Stimulated activated naive CD8-positive, alpha-beta T cell treated with anti-CD3 and anti-CD28 coated beads, Interleukin-15, Interleukin-2, amounts not matched to agents 100 ng/mL and 50 ng/mL, for 24 hours (primary cell): ENCODE measurements around the gene THNSL1.

ENCODE experiments used
- H3K27ac Mint-ChIP-seq: one replicate; pipeline ENCODE4 v1.8.0; 2021; ENCODE audit warnings: mild to moderate bottlenecking, mixed read lengths
- H3K27me3 Mint-ChIP-seq: one replicate; pipeline ENCODE4 v1.8.0; 2021; ENCODE audit warnings: mixed read lengths
- H3K36me3 Mint-ChIP-seq: one replicate; pipeline ENCODE4 v1.8.0; 2021; ENCODE audit warnings: low read depth, mixed read lengths
- H3K4me1 Mint-ChIP-seq: one replicate; pipeline ENCODE4 v1.8.0; 2021; ENCODE audit warnings: low read depth, mixed read lengths
- H3K4me3 Mint-ChIP-seq: one replicate; pipeline ENCODE4 v1.8.0; 2021; ENCODE audit warnings: mild to moderate bottlenecking, mixed read lengths
- H3K9me3 Mint-ChIP-seq: one replicate; pipeline ENCODE4 v1.8.0; 2021; ENCODE audit warnings: mixed read lengths

Gene THNSL1

GRCh38 chr10:25026463-25026862 lies 10.1 kb downstream of the THNSL1 start:
- H3K4me3 Mint-ChIP-seq, result no peak overlapping the region
- no peak overlapping the region for H3K27ac Mint-ChIP-seq
- no peaks in the 10 kb centered on the region for H3K27me3 Mint-ChIP-seq
- peaks cover 21% of the 10 kb centered on the region for H3K36me3 Mint-ChIP-seq
- no peaks in the 10 kb centered on the region for H3K4me1 Mint-ChIP-seq
- H3K9me3 Mint-ChIP-seq, result peaks cover 4% of the 10 kb centered on the region

GRCh38 chr10:25028711-25029110 lies 12.3 kb downstream of the THNSL1 start:
- no peaks in the 10 kb centered on the region for H3K27me3 Mint-ChIP-seq
- H3K4me3 Mint-ChIP-seq, result no peak overlapping the region

GRCh38 chr10:25029519-25029918 lies 13.1 kb downstream of the THNSL1 start:
- H3K27ac Mint-ChIP-seq, result no peak overlapping the region
- H3K9me3 Mint-ChIP-seq, result peaks cover 4% of the 10 kb centered on the region
- H3K36me3 Mint-ChIP-seq, result peaks cover 7% of the 10 kb centered on the region
- peaks cover 2% of the 10 kb centered on the region for H3K27me3 Mint-ChIP-seq
- H3K4me3 Mint-ChIP-seq, result no peak overlapping the region
- H3K4me1 Mint-ChIP-seq, result no peaks in the 10 kb centered on the region

More at GRCh38 chr10:25028711-25029110, 12.3 kb downstream of the THNSL1 start:
- H3K36me3 Mint-ChIP-seq, result peaks cover 14% of the 10 kb centered on the region
- no peaks in the 10 kb centered on the region for H3K4me1 Mint-ChIP-seq
- H3K9me3 Mint-ChIP-seq, result peaks cover 4% of the 10 kb centered on the region
- no peak overlapping the region for H3K27ac Mint-ChIP-seq

GRCh38 chr10:25036381-25036780 lies 20.0 kb downstream of the THNSL1 start:
- Mint-ChIP-seq H3K27ac (no peak overlapping the region), H3K36me3 (no peaks in the 10 kb centered on the region), H3K4me3 (no peak overlapping the region), H3K27me3 (peaks cover 22% of the 10 kb centered on the region), H3K4me1 (no peaks in the 10 kb centered on the region), H3K9me3 (no peaks in the 10 kb centered on the region)

- H3K36me3 Mint-ChIP-seq, result no peaks in the 10 kb centered on the region
- no peaks in the 10 kb centered on the region for H3K4me1 Mint-ChIP-seq
These were observed 21.9 kb downstream of the THNSL1 start for GRCh38 chr10:25038325-25038724.

GRCh38 chr10:25039531-25039930 lies 23.1 kb downstream of the THNSL1 start:
- Mint-ChIP-seq H3K27ac (no peak overlapping the region), H3K4me1 (no peaks in the 10 kb centered on the region), H3K27me3 (peaks cover 22% of the 10 kb centered on the region), H3K4me3 (no peak overlapping the region), H3K36me3 (no peaks in the 10 kb centered on the region), H3K9me3 (no peaks in the 10 kb centered on the region)

More at GRCh38 chr10:25038325-25038724, 21.9 kb downstream of the THNSL1 start:
- H3K4me3 Mint-ChIP-seq, result no peak overlapping the region
- no peaks in the 10 kb centered on the region for H3K9me3 Mint-ChIP-seq
- no peak overlapping the region for H3K27ac Mint-ChIP-seq
- peaks cover 23% of the 10 kb centered on the region for H3K27me3 Mint-ChIP-seq

- H3K9me3 Mint-ChIP-seq, result peaks cover 4% of the 10 kb centered on the region
- H3K4me1 Mint-ChIP-seq, result no peaks in the 10 kb centered on the region
- no peak overlapping the region for H3K4me3 Mint-ChIP-seq
- no peaks in the 10 kb centered on the region for H3K36me3 Mint-ChIP-seq
- H3K27me3 Mint-ChIP-seq, result peaks cover 30% of the 10 kb centered on the region
- H3K27ac Mint-ChIP-seq, result no peak overlapping the region
These were observed 30.2 kb downstream of the THNSL1 start for GRCh38 chr10:25046641-25047040.

GRCh38 chr10:25047088-25047487 lies 30.7 kb downstream of the THNSL1 start:
- H3K27me3 Mint-ChIP-seq, result peaks cover 30% of the 10 kb centered on the region
- peaks cover 4% of the 10 kb centered on the region for H3K9me3 Mint-ChIP-seq
- no peaks in the 10 kb centered on the region for H3K4me1 Mint-ChIP-seq
- H3K27ac Mint-ChIP-seq, result no peak overlapping the region
- H3K4me3 Mint-ChIP-seq, result no peak overlapping the region
- no peaks in the 10 kb centered on the region for H3K36me3 Mint-ChIP-seq

GRCh38 chr10:25047591-25048301 lies 31.3 kb downstream of the THNSL1 start:
- Mint-ChIP-seq H3K4me1 (no peaks in the 10 kb centered on the region), H3K4me3 (no peak overlapping the region), H3K9me3 (peaks cover 4% of the 10 kb centered on the region), H3K27ac (peak overlapping the region; percentile 3), H3K27me3 (peaks cover 30% of the 10 kb centered on the region), H3K36me3 (no peaks in the 10 kb centered on the region)

- Mint-ChIP-seq H3K4me3 (no peak overlapping the region), H3K27ac (no peak overlapping the region), H3K36me3 (no peaks in the 10 kb centered on the region), H3K27me3 (peaks cover 30% of the 10 kb centered on the region), H3K9me3 (peaks cover 4% of the 10 kb centered on the region), H3K4me1 (no peaks in the 10 kb centered on the region)
These were observed 32.0 kb downstream of the THNSL1 start for GRCh38 chr10:25048450-25048849.

- no peak overlapping the region for H3K27ac Mint-ChIP-seq
- no peaks in the 10 kb centered on the region for H3K36me3 Mint-ChIP-seq
- no peak overlapping the region for H3K4me3 Mint-ChIP-seq
- H3K27me3 Mint-ChIP-seq, result peaks cover 24% of the 10 kb centered on the region
- no peaks in the 10 kb centered on the region for H3K4me1 Mint-ChIP-seq
- H3K9me3 Mint-ChIP-seq, result peaks cover 4% of the 10 kb centered on the region
These were observed 33.6 kb downstream of the THNSL1 start for GRCh38 chr10:25049966-25050365.

- Mint-ChIP-seq H3K27ac (no peak overlapping the region), H3K9me3 (peaks cover 4% of the 10 kb centered on the region), H3K36me3 (no peaks in the 10 kb centered on the region), H3K4me3 (no peak overlapping the region), H3K4me1 (no peaks in the 10 kb centered on the region), H3K27me3 (peaks cover 24% of the 10 kb centered on the region)
These were observed 34.0 kb downstream of the THNSL1 start for GRCh38 chr10:25050402-25050801.

GRCh38 chr10:25052012-25052411 lies 35.6 kb downstream of the THNSL1 start:
- Mint-ChIP-seq H3K4me1 (no peaks in the 10 kb centered on the region), H3K9me3 (peaks cover 4% of the 10 kb centered on the region), H3K36me3 (no peaks in the 10 kb centered on the region), H3K27me3 (peaks cover 19% of the 10 kb centered on the region), H3K27ac (no peak overlapping the region), H3K4me3 (no peak overlapping the region)

- no peaks in the 10 kb centered on the region for H3K27me3 Mint-ChIP-seq
- no peaks in the 10 kb centered on the region for H3K36me3 Mint-ChIP-seq
- peaks cover 3% of the 10 kb centered on the region for H3K4me1 Mint-ChIP-seq
- no peak overlapping the region for H3K4me3 Mint-ChIP-seq
- no peaks in the 10 kb centered on the region for H3K9me3 Mint-ChIP-seq
- H3K27ac Mint-ChIP-seq, result no peak overlapping the region
These were observed 40.3 kb downstream of the THNSL1 start for GRCh38 chr10:25056726-25057125.

- Mint-ChIP-seq H3K9me3 (no peaks in the 10 kb centered on the region), H3K36me3 (no peaks in the 10 kb centered on the region), H3K4me1 (peaks cover 10% of the 10 kb centered on the region), H3K27ac (no peak overlapping the region), H3K27me3 (no peaks in the 10 kb centered on the region), H3K4me3 (no peak overlapping the region)
These were observed 41.5 kb downstream of the THNSL1 start for GRCh38 chr10:25057886-25058285.

GRCh38 chr10:25059990-25060389 lies 43.6 kb downstream of the THNSL1 start:
- H3K4me3 Mint-ChIP-seq, result no peak overlapping the region
- peaks cover 21% of the 10 kb centered on the region for H3K4me1 Mint-ChIP-seq
- peaks cover 4% of the 10 kb centered on the region for H3K9me3 Mint-ChIP-seq
- H3K27ac Mint-ChIP-seq, result no peak overlapping the region
- H3K27me3 Mint-ChIP-seq, result no peaks in the 10 kb centered on the region
- no peaks in the 10 kb centered on the region for H3K36me3 Mint-ChIP-seq
